Measurements from ENCODE around the gene GDF7.
A peak's percentile ranks its signal among the peaks of the same experiment; 100 is the strongest.

Gene GDF7

GRCh38 chr2:20629581-20630171, 37.3 kb upstream of the GDF7 start:
- DNase-seq: no peak

GRCh38 chr2:20630967-20631366, 36.0 kb upstream of the GDF7 start:
- DNase-seq: no peak

GRCh38 chr2:20631617-20632307, 35.2 kb upstream of the GDF7 start:
- DNase-seq: no peak

GRCh38 chr2:20632446-20632990, 34.4 kb upstream of the GDF7 start:
- DNase-seq: no peak

- DNase-seq: no peak
Observed at GRCh38 chr2:20633001-20633400, 33.9 kb upstream of the GDF7 start.

GRCh38 chr2:20633794-20634506, 33.0 kb upstream of the GDF7 start:
- peak; percentile 4 for DNase-seq

- DNase-seq: no peak
Observed at GRCh38 chr2:20634507-20635112, 32.3 kb upstream of the GDF7 start.

GRCh38 chr2:20635113-20635510, 31.8 kb upstream of the GDF7 start:
- DNase-seq: no peak

- peak; percentile 63 for DNase-seq
Observed at GRCh38 chr2:20635675-20636584, 31.0 kb upstream of the GDF7 start.

GRCh38 chr2:20637147-20637546, 29.8 kb upstream of the GDF7 start:
- no peak for DNase-seq

- DNase-seq: no peak
Observed at GRCh38 chr2:20638014-20638413, 28.9 kb upstream of the GDF7 start.

GRCh38 chr2:20638646-20639430, 28.1 kb upstream of the GDF7 start:
- no peak for DNase-seq

- no peak for DNase-seq
Observed at GRCh38 chr2:20640411-20641122, 26.4 kb upstream of the GDF7 start.

- no peak for DNase-seq
Observed at GRCh38 chr2:20641123-20641985, 25.6 kb upstream of the GDF7 start.

GRCh38 chr2:20642055-20642971, 24.6 kb upstream of the GDF7 start:
- DNase-seq: peak; percentile 43

- no peak for DNase-seq
Observed at GRCh38 chr2:20643060-20643459, 23.9 kb upstream of the GDF7 start.

GRCh38 chr2:20643826-20644225, 23.1 kb upstream of the GDF7 start:
- no peak for DNase-seq

GRCh38 chr2:20645301-20645701, 21.6 kb upstream of the GDF7 start:
- DNase-seq: no peak

GRCh38 chr2:20645761-20646160, 21.2 kb upstream of the GDF7 start:
- DNase-seq: no peak
